ENCODE measurements around the gene OSGIN1. TPM values are rescaled to one million over a fixed set of nuclear protein-coding genes. Genes with fewer than 3 reads are reported as not detected.

The OSGIN1 gene
- polyA plus RNA-seq, 1 donor from 2014 or later, result 2.1 TPM

- Histone ChIP-seq H3K79me2 (replicated peaks; ENCODE audit: insufficient read depth, low read length) (no peaks in the 10 kb centered on the region), H3K9ac (ENCODE audit: low read length) (no peak overlapping the region), H3K36me3 (ENCODE audit: insufficient read depth, low read length) (no peaks in the 10 kb centered on the region), H4K20me1 (ENCODE audit: insufficient read depth) (no peaks in the 10 kb centered on the region), H3K27ac (ENCODE audit: low read length) (no peak overlapping the region), H2AFZ (ENCODE audit: low read depth, low read length) (no peak overlapping the region), H3K9me3 (ENCODE audit: low read length) (no peaks in the 10 kb centered on the region), H3K27me3 (ENCODE audit: insufficient read depth, low read depth, low read length) (no peaks in the 10 kb centered on the region), H3K9me2 (ENCODE audit: insufficient read depth, low read length) (no peaks in the 10 kb centered on the region), H3F3A (ENCODE audit: insufficient read depth, low read length, poor library complexity, severe bottlenecking) (no peaks in the 10 kb centered on the region), H3K4me2 (ENCODE audit: low read length) (no peak overlapping the region), H3K4me3 (ENCODE audit: low read length) (no peak overlapping the region)
- no peak for TF ChIP-seq RAD21 (conservative IDR thresholded peaks at IDR 0.05)
- no peak for TF ChIP-seq MXI1 (conservative IDR thresholded peaks at IDR 0.05; ENCODE audit: poor library complexity, severe bottlenecking)
- TF ChIP-seq CTCF (IDR thresholded peaks at IDR 0.05; ENCODE audit: poor library complexity, severe bottlenecking), result no peak
- TF ChIP-seq REST (IDR thresholded peaks at IDR 0.05; ENCODE audit: borderline replicate concordance), result no peak
- no peak for TF ChIP-seq POLR2AphosphoS5 (IDR thresholded peaks at IDR 0.05)
- no peak for TF ChIP-seq SMC3 (conservative IDR thresholded peaks at IDR 0.05; ENCODE audit: poor library complexity)
- TF ChIP-seq EP300 (conservative IDR thresholded peaks at IDR 0.05; ENCODE audit: poor library complexity, severe bottlenecking), result no peak
- TF ChIP-seq TAF1 (IDR thresholded peaks at IDR 0.05; ENCODE audit: low read depth), result no peak
- TF ChIP-seq EZH2 (IDR thresholded peaks at IDR 0.05; ENCODE audit: borderline replicate concordance, insufficient read depth, low read length, poor library complexity, severe bottlenecking), result no peak
Measured at GRCh38 chr16:84007965-84008364, 54.9 kb downstream of the OSGIN1 start.

GRCh38 chr16:84009282-84009681 is 56.2 kb downstream of the OSGIN1 start:
- no peaks in the 10 kb centered on the region for H3K9me2 ChIP-seq (ENCODE audit: insufficient read depth, low read length)
- no peaks in the 10 kb centered on the region for H3K79me2 ChIP-seq (replicated peaks; ENCODE audit: insufficient read depth, low read length)
- no peaks in the 10 kb centered on the region for H4K20me1 ChIP-seq (ENCODE audit: insufficient read depth)
- no peaks in the 10 kb centered on the region for H3F3A ChIP-seq (ENCODE audit: insufficient read depth, low read length, poor library complexity, severe bottlenecking)
- H3K36me3 ChIP-seq (ENCODE audit: insufficient read depth, low read length), result no peaks in the 10 kb centered on the region
- H2AFZ ChIP-seq (ENCODE audit: low read depth, low read length), result no peak overlapping the region
- no peak overlapping the region for H3K4me3 ChIP-seq (ENCODE audit: low read length)
- no peak overlapping the region for H3K27ac ChIP-seq (ENCODE audit: low read length)
- H3K9ac ChIP-seq (ENCODE audit: low read length), result no peak overlapping the region
- no peak overlapping the region for H3K4me2 ChIP-seq (ENCODE audit: low read length)
- no peak for TF ChIP-seq SMC3 (conservative IDR thresholded peaks at IDR 0.05; ENCODE audit: poor library complexity)
- TF ChIP-seq TAF1 (IDR thresholded peaks at IDR 0.05; ENCODE audit: low read depth), result no peak
- no peak for TF ChIP-seq EP300 (conservative IDR thresholded peaks at IDR 0.05; ENCODE audit: poor library complexity, severe bottlenecking)
- no peak for TF ChIP-seq REST (IDR thresholded peaks at IDR 0.05; ENCODE audit: borderline replicate concordance)
- no peak for TF ChIP-seq EZH2 (IDR thresholded peaks at IDR 0.05; ENCODE audit: borderline replicate concordance, insufficient read depth, low read length, poor library complexity, severe bottlenecking)
- no peak for TF ChIP-seq POLR2AphosphoS5 (IDR thresholded peaks at IDR 0.05)
- no peak for TF ChIP-seq RAD21 (conservative IDR thresholded peaks at IDR 0.05)
- no peak for TF ChIP-seq CTCF (IDR thresholded peaks at IDR 0.05; ENCODE audit: poor library complexity, severe bottlenecking)
- no peak for TF ChIP-seq MXI1 (conservative IDR thresholded peaks at IDR 0.05; ENCODE audit: poor library complexity, severe bottlenecking)
- H3K27me3 ChIP-seq (ENCODE audit: insufficient read depth, low read depth, low read length), result no peaks in the 10 kb centered on the region
- no peaks in the 10 kb centered on the region for H3K9me3 ChIP-seq (ENCODE audit: low read length)
